ENCODE measurements around the gene PARM1.

The PARM1 gene

GRCh38 chr4:74904509-74905065 is 28.3 kb upstream of the PARM1 start:
- H3K9me3 ChIP-seq (replicated peaks; ENCODE audit: insufficient read depth, low read length): no peaks in the 10 kb centered on the region
- no peak for DNase-seq
- H3K9me2 ChIP-seq (replicated peaks; ENCODE audit: insufficient read depth, low read length): no peaks in the 10 kb centered on the region
- H3K27me3 ChIP-seq (replicated peaks; ENCODE audit: insufficient read depth, low read length): no peaks in the 10 kb centered on the region
- no peaks in the 10 kb centered on the region for H4K20me1 ChIP-seq (ENCODE audit: insufficient read depth, low read length)
- no peaks in the 10 kb centered on the region for H3K4me1 ChIP-seq (ENCODE audit: low read length)
- no peaks in the 10 kb centered on the region for H3F3A ChIP-seq (ENCODE audit: insufficient read depth, low read length)
- no peak overlapping the region for H3K4me2 ChIP-seq (ENCODE audit: low read depth, low read length)
- H3K9ac ChIP-seq (ENCODE audit: low read length): no peak overlapping the region
- H3K36me3 ChIP-seq (replicated peaks; ENCODE audit: insufficient read depth, low read length): no peaks in the 10 kb centered on the region
- H3K79me2 ChIP-seq (ENCODE audit: low read length): no peaks in the 10 kb centered on the region
- H2AFZ ChIP-seq (ENCODE audit: low read length): no peak overlapping the region
- TF ChIP-seq CTCF (IDR thresholded peaks at IDR 0.05; ENCODE audit: low read length) (no peak), EZH2phosphoT487 (IDR thresholded peaks at IDR 0.05; ENCODE audit: low read length) (no peak), EZH2 (optimal IDR thresholded peaks at IDR 0.05; ENCODE audit: low read depth, low read length) (no peak)
- no peak overlapping the region for H3K27ac ChIP-seq (ENCODE audit: low read length)
- no peak overlapping the region for H3K4me3 ChIP-seq (ENCODE audit: low read length)

GRCh38 chr4:74906771-74907170 is 26.1 kb upstream of the PARM1 start:
- H3K27ac ChIP-seq (ENCODE audit: low read length): no peak overlapping the region

GRCh38 chr4:74919783-74920182 is 13.1 kb upstream of the PARM1 start:
- Histone ChIP-seq H4K20me1 (ENCODE audit: insufficient read depth, low read length) (no peaks in the 10 kb centered on the region), H3K36me3 (replicated peaks; ENCODE audit: insufficient read depth, low read length) (no peaks in the 10 kb centered on the region), H3K4me3 (ENCODE audit: low read length) (no peak overlapping the region), H2AFZ (ENCODE audit: low read length) (no peak overlapping the region), H3K4me1 (ENCODE audit: low read length) (no peaks in the 10 kb centered on the region), H3K9me2 (replicated peaks; ENCODE audit: insufficient read depth, low read length) (no peaks in the 10 kb centered on the region), H3K9me3 (replicated peaks; ENCODE audit: insufficient read depth, low read length) (no peaks in the 10 kb centered on the region), H3K27ac (ENCODE audit: low read length) (no peak overlapping the region), H3K79me2 (ENCODE audit: low read length) (no peaks in the 10 kb centered on the region), H3F3A (ENCODE audit: insufficient read depth, low read length) (no peaks in the 10 kb centered on the region), H3K27me3 (replicated peaks; ENCODE audit: insufficient read depth, low read length) (peaks cover 11% of the 10 kb centered on the region; the same call in 1 of the 2 replicates), H3K4me2 (ENCODE audit: low read depth, low read length) (no peak overlapping the region), H3K9ac (ENCODE audit: low read length) (no peak overlapping the region)
- TF ChIP-seq EZH2 (optimal IDR thresholded peaks at IDR 0.05; ENCODE audit: low read depth, low read length): no peak
- DNase-seq: no peak

More at GRCh38 chr4:74906771-74907170, 26.1 kb upstream of the PARM1 start:
- Histone ChIP-seq H3K9ac (ENCODE audit: low read length) (no peak overlapping the region), H3K4me3 (ENCODE audit: low read length) (no peak overlapping the region), H2AFZ (ENCODE audit: low read length) (no peak overlapping the region), H3F3A (ENCODE audit: insufficient read depth, low read length) (no peaks in the 10 kb centered on the region), H3K4me1 (ENCODE audit: low read length) (no peaks in the 10 kb centered on the region), H3K4me2 (ENCODE audit: low read depth, low read length) (no peak overlapping the region), H3K79me2 (ENCODE audit: low read length) (no peaks in the 10 kb centered on the region), H3K9me2 (replicated peaks; ENCODE audit: insufficient read depth, low read length) (no peaks in the 10 kb centered on the region), H3K9me3 (replicated peaks; ENCODE audit: insufficient read depth, low read length) (no peaks in the 10 kb centered on the region), H3K36me3 (replicated peaks; ENCODE audit: insufficient read depth, low read length) (no peaks in the 10 kb centered on the region), H3K27me3 (replicated peaks; ENCODE audit: insufficient read depth, low read length) (no peaks in the 10 kb centered on the region), H4K20me1 (ENCODE audit: insufficient read depth, low read length) (no peaks in the 10 kb centered on the region)
- no peak for DNase-seq
- TF ChIP-seq EZH2 (optimal IDR thresholded peaks at IDR 0.05; ENCODE audit: low read depth, low read length) (no peak), CTCF (IDR thresholded peaks at IDR 0.05; ENCODE audit: low read length) (no peak), EZH2phosphoT487 (IDR thresholded peaks at IDR 0.05; ENCODE audit: low read length) (no peak)

- Histone ChIP-seq H3K27ac (ENCODE audit: low read length) (no peak overlapping the region), H4K20me1 (ENCODE audit: insufficient read depth, low read length) (no peaks in the 10 kb centered on the region), H3K9ac (ENCODE audit: low read length) (no peak overlapping the region), H3K79me2 (ENCODE audit: low read length) (no peaks in the 10 kb centered on the region), H3K9me3 (replicated peaks; ENCODE audit: insufficient read depth, low read length) (no peaks in the 10 kb centered on the region), H3K27me3 (replicated peaks; ENCODE audit: insufficient read depth, low read length) (peaks cover 11% of the 10 kb centered on the region; the same call in 1 of the 2 replicates), H3K4me2 (ENCODE audit: low read depth, low read length) (no peak overlapping the region), H3K36me3 (replicated peaks; ENCODE audit: insufficient read depth, low read length) (no peaks in the 10 kb centered on the region), H3K4me1 (ENCODE audit: low read length) (no peaks in the 10 kb centered on the region), H3K4me3 (ENCODE audit: low read length) (no peak overlapping the region), H2AFZ (ENCODE audit: low read length) (no peak overlapping the region), H3K9me2 (replicated peaks; ENCODE audit: insufficient read depth, low read length) (no peaks in the 10 kb centered on the region), H3F3A (ENCODE audit: insufficient read depth, low read length) (no peaks in the 10 kb centered on the region)
- DNase-seq: no peak
- TF ChIP-seq CTCF (IDR thresholded peaks at IDR 0.05; ENCODE audit: low read length) (no peak), EZH2 (optimal IDR thresholded peaks at IDR 0.05; ENCODE audit: low read depth, low read length) (no peak), EZH2phosphoT487 (IDR thresholded peaks at IDR 0.05; ENCODE audit: low read length) (no peak)
These were observed 12.2 kb upstream of the PARM1 start for GRCh38 chr4:74920704-74921103.

Data from MM.1S (cell line).